Measurements from ENCODE around the gene KRT17. TPM values are rescaled to one million over a fixed set of nuclear protein-coding genes. Genes with fewer than 3 reads are reported as not detected.
"Not testable (repeated sequence)": the region's sequence is repeated elsewhere in the genome, so short reads cannot be mapped to it uniquely, and the experiment has no call there.

Gene KRT17
- polyA plus RNA-seq, 1 experiment = 34.7 TPM

- ChIA-PET POLR2A (no interaction called here), CTCF (interaction anchor here (0.6 to 4.0 kb wide), 11 partner anchors 9 to 862 kb away, joined by 3 to 44 read pairs (median 4); no protein-coding TSS in a partner anchor)
- no peak for DNase-seq (ENCODE audit: low read depth)
- Histone ChIP-seq H3K4me3 (ENCODE audit: low read depth, low read length) (no peak overlapping the region), H3K27me3 (ENCODE audit: control insufficient read depth, insufficient read depth, low read length) (peaks cover 6% of the 10 kb centered on the region), H3K36me3 (ENCODE audit: control insufficient read depth, insufficient read depth, low read length) (no peaks in the 10 kb centered on the region)
- TF ChIP-seq CTCF (IDR thresholded peaks at IDR 0.05; ENCODE audit: insufficient read depth, low read depth, low read length) = no peak
These were observed 45.4 kb downstream of the KRT17 start for GRCh38 chr17:41578971-41579370.

DNA sequence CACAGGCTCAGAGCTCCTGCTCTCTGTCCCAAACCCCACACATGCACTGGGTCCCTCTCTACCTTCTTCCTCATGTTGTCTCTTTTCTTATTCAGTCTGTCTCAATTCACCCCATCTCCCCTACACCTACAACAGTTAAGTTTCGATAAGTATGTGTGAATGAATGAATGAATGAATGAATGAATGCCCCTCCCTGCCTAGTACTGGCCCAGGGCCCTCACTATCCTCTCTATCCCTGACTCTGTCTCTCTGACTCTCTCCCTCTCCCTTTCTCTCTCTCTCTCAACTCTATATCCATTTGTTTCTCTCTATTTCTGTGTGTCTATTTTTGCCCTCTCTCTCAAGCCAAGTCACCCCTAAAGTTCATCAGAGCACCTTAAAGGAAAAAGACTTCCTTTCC, 45.8 kb downstream of the KRT17 start:
- CTCF ChIA-PET = interaction anchor here (0.6 to 4.0 kb wide), 10 partner anchors 8 to 862 kb away, joined by 3 to 44 read pairs (median 4); no protein-coding TSS in a partner anchor
- H3K27me3 ChIP-seq (ENCODE audit: control insufficient read depth, insufficient read depth, low read length) = peaks cover 7% of the 10 kb centered on the region
- POLR2A ChIA-PET = no interaction called here
- H3K4me3 ChIP-seq (ENCODE audit: low read depth, low read length) = no peak overlapping the region
- no peaks in the 10 kb centered on the region for H3K36me3 ChIP-seq (ENCODE audit: control insufficient read depth, insufficient read depth, low read length)
- no peak for TF ChIP-seq CTCF (IDR thresholded peaks at IDR 0.05; ENCODE audit: insufficient read depth, low read depth, low read length)
- no peak for DNase-seq (ENCODE audit: low read depth)

DNA sequence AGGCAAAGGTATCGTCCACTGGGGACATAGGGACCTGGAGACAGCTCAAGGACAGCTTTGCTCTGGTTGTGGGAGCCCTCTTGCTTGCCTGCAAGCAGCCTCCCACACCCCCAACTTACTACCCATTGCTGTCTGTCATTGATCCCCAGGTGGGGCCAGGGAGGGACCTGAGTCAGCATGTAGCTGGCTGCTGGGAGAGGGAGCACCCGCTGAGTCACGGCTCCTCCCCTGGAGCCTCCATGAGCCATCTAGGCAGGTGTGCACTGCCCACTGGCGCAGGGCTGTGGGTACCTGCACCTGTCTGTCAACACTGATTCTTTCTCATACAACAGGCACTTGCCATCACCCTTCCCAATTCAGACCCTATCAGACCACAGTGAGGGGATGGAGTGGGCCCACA, 47.6 kb downstream of the KRT17 start:
- H3K4me3 ChIP-seq (ENCODE audit: low read depth, low read length); H3K36me3 ChIP-seq (ENCODE audit: control insufficient read depth, insufficient read depth, low read length); DNase-seq (ENCODE audit: low read depth); POLR2A ChIA-PET: not testable (repeated sequence)
- peaks cover 14% of the 10 kb centered on the region for H3K27me3 ChIP-seq (ENCODE audit: control insufficient read depth, insufficient read depth, low read length)
- CTCF ChIA-PET = interaction anchor here (4.0 kb wide), 1 partner anchor 72 kb away, joined by 44 read pairs; no protein-coding TSS in a partner anchor

GRCh38 chr17:41575336-41575735, 49.0 kb downstream of the KRT17 start:
- TF ChIP-seq CTCF (IDR thresholded peaks at IDR 0.05; ENCODE audit: insufficient read depth, low read depth, low read length) = no peak
- H3K4me3 ChIP-seq (ENCODE audit: low read depth, low read length) = no peak overlapping the region
- H3K36me3 ChIP-seq (ENCODE audit: control insufficient read depth, insufficient read depth, low read length) = no peaks in the 10 kb centered on the region
- DNase-seq (ENCODE audit: low read depth) = no peak
- POLR2A ChIA-PET = no interaction called here
- H3K27me3 ChIP-seq (ENCODE audit: control insufficient read depth, insufficient read depth, low read length) = peaks cover 18% of the 10 kb centered on the region
- CTCF ChIA-PET = interaction anchor here (1.2 to 1.7 kb wide), 2 partner anchors 10 to 73 kb away, joined by 3 to 5 read pairs; no protein-coding TSS in a partner anchor

GRCh38 chr17:41571561-41572434, 52.6 kb downstream of the KRT17 start, which contains the start of gene KRT9:
KRT9 (minus strand) TSS chr17:41572059; CDS start chr17:41571992, 67 bp downstream.
- TF ChIP-seq CTCF (IDR thresholded peaks at IDR 0.05; ENCODE audit: insufficient read depth, low read depth, low read length) = no peak
- ChIA-PET CTCF (interaction anchor here (0.7 to 2.8 kb wide), 5 partner anchors 11 to 97 kb away, joined by 3 to 10 read pairs (median 5); no protein-coding TSS in a partner anchor), POLR2A (no interaction called here)
- peaks cover 23% of the 10 kb centered on the region for H3K27me3 ChIP-seq (ENCODE audit: control insufficient read depth, insufficient read depth, low read length)
- H3K4me3 ChIP-seq (ENCODE audit: low read depth, low read length) = no peak within 1 kb of the TSS
- H3K36me3 ChIP-seq (ENCODE audit: control insufficient read depth, insufficient read depth, low read length) = no peaks in the 10 kb centered on the region
- DNase-seq (ENCODE audit: low read depth) = no peak

Other genes starting within 250 kb of the KRT17 start
- gene KRT34, start 242.3 kb downstream of the KRT17 start, polyA plus RNA-seq (2011; rRNA removed) = 151 and 156 TPM in 2 replicates
- gene KRT31, start 227.0 kb downstream of the KRT17 start, polyA plus RNA-seq (2011; rRNA removed) = 0.11 TPM in 1 of 2 replicates, not detected in the other
- gene KRT37, start 200.0 kb downstream of the KRT17 start, polyA plus RNA-seq (2011; rRNA removed) = not detected in 2 replicates
- 0.72 and 0.98 TPM in 2 replicates for gene KRT38, start 183.6 kb downstream of the KRT17 start, polyA plus RNA-seq (2011; rRNA removed)
- gene KRT32, start 157.2 kb downstream of the KRT17 start, polyA plus RNA-seq (2011; rRNA removed) = 0.38 and 0.40 TPM in 2 replicates
- gene KRT35, start 143.4 kb downstream of the KRT17 start, polyA plus RNA-seq (2011; rRNA removed) = not detected in 2 replicates
- gene KRT36, start 134.7 kb downstream of the KRT17 start, polyA plus RNA-seq (2011; rRNA removed) = 0.04 TPM in 2 replicates
- 0.17 and 0.27 TPM in 2 replicates for gene KRT13, start 119.0 kb downstream of the KRT17 start, polyA plus RNA-seq (2011; rRNA removed)
- gene KRT15, start 105.7 kb downstream of the KRT17 start, polyA plus RNA-seq (2011; rRNA removed) = 2.0 and 2.7 TPM in 2 replicates
- gene KRT19, start 96.3 kb downstream of the KRT17 start, polyA plus RNA-seq (2011; rRNA removed) = 182 and 230 TPM in 2 replicates
- 0.04 TPM in 1 of 2 replicates, not detected in the other for gene KRT9, start 52.5 kb downstream of the KRT17 start, polyA plus RNA-seq (2011; rRNA removed)
- 0.06 and 0.11 TPM in 2 replicates for gene KRT14, start 37.7 kb downstream of the KRT17 start, polyA plus RNA-seq (2011; rRNA removed)
- gene KRT16, start 11.8 kb downstream of the KRT17 start, polyA plus RNA-seq (2011; rRNA removed) = 1.6 and 1.8 TPM in 2 replicates
- 251 and 479 TPM in 2 replicates for gene EIF1, start 64.3 kb upstream of the KRT17 start, polyA plus RNA-seq (2011; rRNA removed)
- not detected in 2 replicates for gene GAST, start 87.8 kb upstream of the KRT17 start, polyA plus RNA-seq (2011; rRNA removed)
- 0.05 and 0.10 TPM in 2 replicates for gene HAP1, start 110.1 kb upstream of the KRT17 start, polyA plus RNA-seq (2011; rRNA removed)
- gene JUP, start 162.1 kb upstream of the KRT17 start, polyA plus RNA-seq (2011; rRNA removed) = 7.3 and 9.4 TPM in 2 replicates
- 64.4 and 82.8 TPM in 2 replicates for gene P3H4, start 187.4 kb upstream of the KRT17 start, polyA plus RNA-seq (2011; rRNA removed)
- 885 and 1,571 TPM in 2 replicates for gene FKBP10, start 188.4 kb upstream of the KRT17 start, polyA plus RNA-seq (2011; rRNA removed)
- 88.3 and 123 TPM in 2 replicates for gene NT5C3B, start 211.7 kb upstream of the KRT17 start, polyA plus RNA-seq (2011; rRNA removed)
- gene KLHL10, start 213.2 kb upstream of the KRT17 start, polyA plus RNA-seq (2011; rRNA removed) = 0.15 and 0.74 TPM in 2 replicates
- 5.5 and 7.2 TPM in 2 replicates for gene KLHL11, start 240.8 kb upstream of the KRT17 start, polyA plus RNA-seq (2011; rRNA removed)